ENCODE measurements around the gene GNAT3.

GNAT3 gene

DNA sequence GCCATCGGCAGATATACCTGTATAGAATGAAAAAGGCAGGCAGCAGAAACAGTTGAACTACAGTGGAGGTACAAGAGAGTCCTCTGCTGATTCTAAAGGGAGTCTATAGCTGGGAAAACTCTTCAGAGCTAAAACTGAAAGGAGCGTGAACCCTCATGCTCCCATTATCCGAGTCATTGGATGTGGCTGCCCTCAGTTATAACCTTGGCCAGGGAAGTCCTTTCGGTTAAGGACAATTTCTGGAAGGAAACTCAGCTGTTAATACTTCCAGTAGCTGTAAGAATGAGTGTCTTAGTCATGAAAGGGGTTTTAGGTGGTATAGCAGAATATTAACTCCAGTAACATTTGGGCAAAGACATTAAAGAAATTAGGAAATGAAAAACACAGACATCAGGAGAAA is 14.6 kb upstream of the GNAT3 start:
- Histone ChIP-seq H3K4me3 (no peak overlapping the region), H3K27ac (no peak overlapping the region)
- TF ChIP-seq CTCF (IDR thresholded peaks at IDR 0.05) = no peak
- no peak for DNase-seq (ENCODE audit: low spot score)

DNA sequence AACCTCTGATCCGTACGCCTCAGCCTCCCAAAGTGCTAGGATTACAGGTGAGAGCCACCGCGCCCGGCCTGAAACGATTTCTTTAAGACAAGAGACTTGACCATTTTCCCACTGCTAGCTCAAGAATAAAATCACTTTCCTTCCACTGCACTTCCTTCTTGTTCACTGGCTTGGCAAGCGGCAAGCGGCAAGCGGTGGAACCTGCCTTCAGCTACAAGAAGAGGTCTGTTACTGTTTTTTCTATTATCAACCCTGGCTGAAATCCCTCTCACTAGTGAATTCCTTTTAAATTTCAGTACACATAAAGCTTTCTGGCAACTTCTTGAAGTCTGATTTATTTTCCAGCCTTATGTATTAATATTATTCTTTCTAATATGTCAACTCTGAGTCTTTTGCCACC is 12.8 kb upstream of the GNAT3 start:
- DNase-seq (ENCODE audit: low spot score) = no peak
- Histone ChIP-seq H3K27ac (no peak overlapping the region), H3K4me3 (no peak overlapping the region)
- no peak for TF ChIP-seq CTCF (IDR thresholded peaks at IDR 0.05)

- no peak for DNase-seq (ENCODE audit: low spot score)
These were observed 9.9 kb upstream of the GNAT3 start for GRCh38 chr7:80521809-80522208.

DNA sequence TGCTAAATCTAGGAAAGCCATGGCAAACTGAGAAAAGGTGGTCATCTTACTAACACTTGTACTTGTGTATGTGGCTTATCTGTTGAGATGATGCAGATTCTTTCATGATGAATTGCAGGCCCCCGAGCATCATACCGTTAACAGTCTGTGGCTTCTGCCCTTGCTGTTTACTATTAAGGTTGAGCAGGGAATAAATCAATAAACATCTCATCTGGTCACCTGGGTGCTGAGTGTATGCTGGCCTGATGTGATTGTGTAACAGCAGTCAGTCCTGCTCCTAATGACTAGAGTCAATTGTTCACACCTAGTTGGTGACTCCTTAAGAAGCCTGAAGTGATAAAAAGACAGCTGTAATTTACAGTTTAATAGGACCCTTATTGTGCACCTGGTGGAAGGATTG is 8.3 kb upstream of the GNAT3 start:
- no peak for TF ChIP-seq CTCF (IDR thresholded peaks at IDR 0.05)
- no peak for DNase-seq (ENCODE audit: low spot score)
- H3K4me3 ChIP-seq = no peak overlapping the region
- no peak overlapping the region for H3K27ac ChIP-seq

More at GRCh38 chr7:80521809-80522208, 9.9 kb upstream of the GNAT3 start:
- TF ChIP-seq CTCF (IDR thresholded peaks at IDR 0.05) = no peak
- Histone ChIP-seq H3K27ac (no peak overlapping the region), H3K4me3 (no peak overlapping the region)

DNA sequence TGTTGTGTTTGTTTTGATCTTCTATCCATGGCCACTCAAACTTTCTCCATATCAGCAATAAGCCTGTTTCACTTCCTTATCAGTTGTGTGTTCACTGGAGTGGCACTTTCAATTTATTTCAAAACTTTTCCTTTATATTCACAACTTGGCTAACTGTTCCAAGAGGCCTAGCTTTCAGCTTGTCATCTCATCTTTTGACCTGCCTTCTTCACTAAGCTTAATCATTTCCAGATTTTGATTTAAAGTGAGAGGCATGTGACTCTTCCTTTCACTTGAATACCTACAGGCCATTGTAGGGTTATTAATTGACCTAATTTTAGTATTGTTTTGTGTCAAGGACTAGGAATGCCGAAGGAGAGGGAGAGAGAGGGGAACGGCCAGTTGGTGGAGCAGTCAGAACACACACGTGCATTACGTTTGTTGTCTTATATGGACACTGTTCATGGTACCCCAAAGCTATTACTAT is 5.5 kb upstream of the GNAT3 start:
- Histone ChIP-seq H3K27ac (no peak overlapping the region), H3K4me3 (no peak overlapping the region)
- no peak for DNase-seq (ENCODE audit: low spot score)
- TF ChIP-seq CTCF (IDR thresholded peaks at IDR 0.05) = no peak

- DNase-seq (ENCODE audit: low spot score) = no peak
- H3K4me3 ChIP-seq = no peak overlapping the region
- H3K27ac ChIP-seq = no peak overlapping the region
- no peak for TF ChIP-seq CTCF (IDR thresholded peaks at IDR 0.05)
These were observed 3.4 kb upstream of the GNAT3 start for GRCh38 chr7:80515298-80515697.

DNA sequence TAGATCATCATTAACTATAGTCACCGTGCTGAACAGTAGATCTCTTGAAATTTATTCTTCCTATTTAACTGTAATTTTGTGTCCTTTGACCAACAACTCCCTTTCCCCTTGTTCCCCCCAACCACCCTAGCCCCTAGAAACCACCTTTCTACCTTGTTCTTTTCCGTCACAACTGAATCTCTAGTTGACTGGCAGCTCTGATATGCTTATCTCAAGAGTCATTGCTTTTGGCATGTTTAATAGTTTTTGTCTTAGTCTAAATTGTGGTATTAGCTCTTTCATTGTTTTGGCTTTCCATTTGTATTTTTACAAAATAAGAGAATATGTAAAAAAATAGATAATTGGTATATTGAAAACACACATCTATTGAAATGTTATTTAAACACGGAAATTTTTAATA is 1.8 kb downstream of the GNAT3 start:
- H3K4me3 ChIP-seq = no peak overlapping the region
- no peak for TF ChIP-seq CTCF (IDR thresholded peaks at IDR 0.05)
- H3K27ac ChIP-seq = no peak overlapping the region
- DNase-seq (ENCODE audit: low spot score) = no peak
